ENCODE measurements around the gene PIH1D1.
A peak's percentile ranks its signal among the peaks of the same experiment; 100 is the strongest.

PIH1D1 gene

DNA sequence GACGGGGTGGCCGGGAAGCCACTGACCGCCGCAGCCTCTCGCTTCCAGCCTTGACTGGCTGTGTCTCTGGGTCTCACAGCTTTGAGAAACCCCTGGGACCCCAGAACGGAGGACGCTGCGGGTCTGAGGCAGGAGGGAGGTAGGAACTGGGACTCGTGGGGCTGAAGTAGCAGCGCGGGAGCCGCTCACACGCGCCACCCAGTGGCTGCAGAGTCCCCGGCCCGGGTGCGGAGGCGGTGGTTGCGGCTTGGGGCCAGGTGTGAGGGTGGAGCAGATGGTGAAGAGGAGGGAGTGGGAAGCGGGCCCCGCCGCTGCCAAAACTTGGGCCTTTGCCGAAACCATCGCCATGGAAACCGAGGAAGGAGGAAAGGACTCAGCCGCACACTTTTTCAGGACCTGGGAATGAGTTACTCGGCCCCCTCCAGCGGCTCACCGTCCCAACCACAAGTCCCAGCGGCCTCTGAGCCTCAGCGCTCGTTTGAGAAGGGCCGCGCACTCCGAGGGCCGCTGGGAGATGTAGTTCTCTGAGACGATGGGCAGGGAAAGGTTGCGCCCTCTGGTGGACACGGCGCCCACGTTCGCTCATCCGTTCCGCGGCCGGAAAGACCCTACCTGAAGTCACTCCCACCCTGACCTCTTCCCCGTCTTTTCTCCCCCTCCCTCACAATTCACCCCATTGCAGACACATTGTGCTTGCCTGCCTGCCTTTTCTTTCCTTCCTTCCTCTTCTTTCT is 8.1 kb downstream of the PIH1D1 start (continued):
- no peak for TF ChIP-seq YY1 (tag by site-specific recombination; IDR thresholded peaks at IDR 0.05)
- no peak; the same call in 1 of the 2 replicates for TF ChIP-seq ZNF561 (tag by site-specific recombination; IDR thresholded peaks at IDR 0.05; ENCODE audit: borderline replicate concordance)
- peak; percentile 48; the same call in 1 of the 2 replicates for TF ChIP-seq ZNF777 (tag by site-specific recombination; IDR thresholded peaks at IDR 0.05; ENCODE audit: borderline replicate concordance)
- TF ChIP-seq, protein P1, sequence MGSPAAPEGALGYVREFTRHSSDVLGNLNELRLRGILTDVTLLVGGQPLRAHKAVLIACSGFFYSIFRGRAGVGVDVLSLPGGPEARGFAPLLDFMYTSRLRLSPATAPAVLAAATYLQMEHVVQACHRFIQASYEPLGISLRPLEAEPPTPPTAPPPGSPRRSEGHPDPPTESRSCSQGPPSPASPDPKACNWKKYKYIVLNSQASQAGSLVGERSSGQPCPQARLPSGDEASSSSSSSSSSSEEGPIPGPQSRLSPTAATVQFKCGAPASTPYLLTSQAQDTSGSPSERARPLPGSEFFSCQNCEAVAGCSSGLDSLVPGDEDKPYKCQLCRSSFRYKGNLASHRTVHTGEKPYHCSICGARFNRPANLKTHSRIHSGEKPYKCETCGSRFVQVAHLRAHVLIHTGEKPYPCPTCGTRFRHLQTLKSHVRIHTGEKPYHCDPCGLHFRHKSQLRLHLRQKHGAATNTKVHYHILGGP (tag by site-specific recombination; IDR thresholded peaks at IDR 0.05), result no peak
- peak; percentile 100 for TF ChIP-seq ZFHX2 (tag by site-specific recombination; conservative IDR thresholded peaks at IDR 0.05)
- peak; percentile 99 for TF ChIP-seq EGR2 (tag by site-specific recombination; IDR thresholded peaks at IDR 0.05; ENCODE audit: low read depth)
- peak; percentile 62 for TF ChIP-seq BCL11A (tag by site-specific recombination; IDR thresholded peaks at IDR 0.05; ENCODE audit: low read depth)
- TF ChIP-seq GLIS2 (tag by site-specific recombination; IDR thresholded peaks at IDR 0.05), result peak; percentile 89
- no peak for TF ChIP-seq ZNF776 (tag by site-specific recombination; IDR thresholded peaks at IDR 0.05; ENCODE audit: borderline replicate concordance)
- TF ChIP-seq, protein P2, sequence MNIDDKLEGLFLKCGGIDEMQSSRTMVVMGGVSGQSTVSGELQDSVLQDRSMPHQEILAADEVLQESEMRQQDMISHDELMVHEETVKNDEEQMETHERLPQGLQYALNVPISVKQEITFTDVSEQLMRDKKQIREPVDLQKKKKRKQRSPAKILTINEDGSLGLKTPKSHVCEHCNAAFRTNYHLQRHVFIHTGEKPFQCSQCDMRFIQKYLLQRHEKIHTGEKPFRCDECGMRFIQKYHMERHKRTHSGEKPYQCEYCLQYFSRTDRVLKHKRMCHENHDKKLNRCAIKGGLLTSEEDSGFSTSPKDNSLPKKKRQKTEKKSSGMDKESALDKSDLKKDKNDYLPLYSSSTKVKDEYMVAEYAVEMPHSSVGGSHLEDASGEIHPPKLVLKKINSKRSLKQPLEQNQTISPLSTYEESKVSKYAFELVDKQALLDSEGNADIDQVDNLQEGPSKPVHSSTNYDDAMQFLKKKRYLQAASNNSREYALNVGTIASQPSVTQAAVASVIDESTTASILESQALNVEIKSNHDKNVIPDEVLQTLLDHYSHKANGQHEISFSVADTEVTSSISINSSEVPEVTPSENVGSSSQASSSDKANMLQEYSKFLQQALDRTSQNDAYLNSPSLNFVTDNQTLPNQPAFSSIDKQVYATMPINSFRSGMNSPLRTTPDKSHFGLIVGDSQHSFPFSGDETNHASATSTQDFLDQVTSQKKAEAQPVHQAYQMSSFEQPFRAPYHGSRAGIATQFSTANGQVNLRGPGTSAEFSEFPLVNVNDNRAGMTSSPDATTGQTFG (tag by site-specific recombination; IDR thresholded peaks at IDR 0.05; ENCODE audit: borderline replicate concordance), result 0 out of 2 replicates have a peak, but pooled peaks have one; percentile 9
- no peak; the same call in 1 of the 2 replicates for TF ChIP-seq GLI4 (tag by site-specific recombination; IDR thresholded peaks at IDR 0.05)
- TF ChIP-seq ZFP37 (tag by site-specific recombination; IDR thresholded peaks at IDR 0.05), result peak; percentile 90
- TF ChIP-seq ZNF2 (tag by site-specific recombination; IDR thresholded peaks at IDR 0.05), result peak; percentile 88
- TF ChIP-seq ZFP69B (tag by site-specific recombination; IDR thresholded peaks at IDR 0.05), result peak; percentile 89
- TF ChIP-seq ZNF341 (tag by site-specific recombination; IDR thresholded peaks at IDR 0.05; ENCODE audit: low read depth), result peak; percentile 70
- no peak for TF ChIP-seq FEZF1 (tag by site-specific recombination; IDR thresholded peaks at IDR 0.05)
- TF ChIP-seq ZNF10 (tag by site-specific recombination; IDR thresholded peaks at IDR 0.05), result 0 out of 2 replicates have a peak, but pooled peaks have one; percentile 45
- TF ChIP-seq, protein P3, sequence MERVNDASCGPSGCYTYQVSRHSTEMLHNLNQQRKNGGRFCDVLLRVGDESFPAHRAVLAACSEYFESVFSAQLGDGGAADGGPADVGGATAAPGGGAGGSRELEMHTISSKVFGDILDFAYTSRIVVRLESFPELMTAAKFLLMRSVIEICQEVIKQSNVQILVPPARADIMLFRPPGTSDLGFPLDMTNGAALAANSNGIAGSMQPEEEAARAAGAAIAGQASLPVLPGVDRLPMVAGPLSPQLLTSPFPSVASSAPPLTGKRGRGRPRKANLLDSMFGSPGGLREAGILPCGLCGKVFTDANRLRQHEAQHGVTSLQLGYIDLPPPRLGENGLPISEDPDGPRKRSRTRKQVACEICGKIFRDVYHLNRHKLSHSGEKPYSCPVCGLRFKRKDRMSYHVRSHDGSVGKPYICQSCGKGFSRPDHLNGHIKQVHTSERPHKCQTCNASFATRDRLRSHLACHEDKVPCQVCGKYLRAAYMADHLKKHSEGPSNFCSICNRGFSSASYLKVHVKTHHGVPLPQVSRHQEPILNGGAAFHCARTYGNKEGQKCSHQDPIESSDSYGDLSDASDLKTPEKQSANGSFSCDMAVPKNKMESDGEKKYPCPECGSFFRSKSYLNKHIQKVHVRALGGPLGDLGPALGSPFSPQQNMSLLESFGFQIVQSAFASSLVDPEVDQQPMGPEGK (tag by site-specific recombination; IDR thresholded peaks at IDR 0.05), result peak; percentile 87
- no peak for TF ChIP-seq RBAK (tag by site-specific recombination; IDR thresholded peaks at IDR 0.05)
- TF ChIP-seq, protein P4, sequence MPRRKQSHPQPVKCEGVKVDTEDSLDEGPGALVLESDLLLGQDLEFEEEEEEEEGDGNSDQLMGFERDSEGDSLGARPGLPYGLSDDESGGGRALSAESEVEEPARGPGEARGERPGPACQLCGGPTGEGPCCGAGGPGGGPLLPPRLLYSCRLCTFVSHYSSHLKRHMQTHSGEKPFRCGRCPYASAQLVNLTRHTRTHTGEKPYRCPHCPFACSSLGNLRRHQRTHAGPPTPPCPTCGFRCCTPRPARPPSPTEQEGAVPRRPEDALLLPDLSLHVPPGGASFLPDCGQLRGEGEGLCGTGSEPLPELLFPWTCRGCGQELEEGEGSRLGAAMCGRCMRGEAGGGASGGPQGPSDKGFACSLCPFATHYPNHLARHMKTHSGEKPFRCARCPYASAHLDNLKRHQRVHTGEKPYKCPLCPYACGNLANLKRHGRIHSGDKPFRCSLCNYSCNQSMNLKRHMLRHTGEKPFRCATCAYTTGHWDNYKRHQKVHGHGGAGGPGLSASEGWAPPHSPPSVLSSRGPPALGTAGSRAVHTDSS (tag by site-specific recombination; IDR thresholded peaks at IDR 0.05), result peak; percentile 84
- TF ChIP-seq, protein P5, sequence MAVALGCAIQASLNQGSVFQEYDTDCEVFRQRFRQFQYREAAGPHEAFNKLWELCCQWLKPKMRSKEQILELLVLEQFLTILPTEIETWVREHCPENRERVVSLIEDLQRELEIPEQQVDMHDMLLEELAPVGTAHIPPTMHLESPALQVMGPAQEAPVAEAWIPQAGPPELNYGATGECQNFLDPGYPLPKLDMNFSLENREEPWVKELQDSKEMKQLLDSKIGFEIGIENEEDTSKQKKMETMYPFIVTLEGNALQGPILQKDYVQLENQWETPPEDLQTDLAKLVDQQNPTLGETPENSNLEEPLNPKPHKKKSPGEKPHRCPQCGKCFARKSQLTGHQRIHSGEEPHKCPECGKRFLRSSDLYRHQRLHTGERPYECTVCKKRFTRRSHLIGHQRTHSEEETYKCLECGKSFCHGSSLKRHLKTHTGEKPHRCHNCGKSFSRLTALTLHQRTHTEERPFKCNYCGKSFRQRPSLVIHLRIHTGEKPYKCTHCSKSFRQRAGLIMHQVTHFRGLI (tag by site-specific recombination; IDR thresholded peaks at IDR 0.05), result peak; percentile 21; the same call in 1 of the 2 replicates
- TF ChIP-seq, protein P6, sequence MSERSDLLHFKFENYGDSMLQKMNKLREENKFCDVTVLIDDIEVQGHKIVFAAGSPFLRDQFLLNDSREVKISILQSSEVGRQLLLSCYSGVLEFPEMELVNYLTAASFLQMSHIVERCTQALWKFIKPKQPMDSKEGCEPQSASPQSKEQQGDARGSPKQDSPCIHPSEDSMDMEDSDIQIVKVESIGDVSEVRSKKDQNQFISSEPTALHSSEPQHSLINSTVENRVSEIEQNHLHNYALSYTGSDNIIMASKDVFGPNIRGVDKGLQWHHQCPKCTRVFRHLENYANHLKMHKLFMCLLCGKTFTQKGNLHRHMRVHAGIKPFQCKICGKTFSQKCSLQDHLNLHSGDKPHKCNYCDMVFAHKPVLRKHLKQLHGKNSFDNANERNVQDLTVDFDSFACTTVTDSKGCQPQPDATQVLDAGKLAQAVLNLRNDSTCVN (tag by site-specific recombination; optimal IDR thresholded peaks at IDR 0.05), result peak; percentile 81
- TF ChIP-seq, protein P7, sequence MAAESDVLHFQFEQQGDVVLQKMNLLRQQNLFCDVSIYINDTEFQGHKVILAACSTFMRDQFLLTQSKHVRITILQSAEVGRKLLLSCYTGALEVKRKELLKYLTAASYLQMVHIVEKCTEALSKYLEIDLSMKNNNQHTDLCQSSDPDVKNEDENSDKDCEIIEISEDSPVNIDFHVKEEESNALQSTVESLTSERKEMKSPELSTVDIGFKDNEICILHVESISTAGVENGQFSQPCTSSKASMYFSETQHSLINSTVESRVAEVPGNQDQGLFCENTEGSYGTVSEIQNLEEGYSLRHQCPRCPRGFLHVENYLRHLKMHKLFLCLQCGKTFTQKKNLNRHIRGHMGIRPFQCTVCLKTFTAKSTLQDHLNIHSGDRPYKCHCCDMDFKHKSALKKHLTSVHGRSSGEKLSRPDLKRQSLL (tag by site-specific recombination; IDR thresholded peaks at IDR 0.05), result 0 out of 2 replicates have a peak, but pooled peaks have one; percentile 38
- TF ChIP-seq ZNF791 (tag by site-specific recombination; IDR thresholded peaks at IDR 0.05), result no peak
- TF ChIP-seq SP2 (tag by site-specific recombination; IDR thresholded peaks at IDR 0.05), result no peak; the same call in 1 of the 2 replicates
- TF ChIP-seq, protein P8, sequence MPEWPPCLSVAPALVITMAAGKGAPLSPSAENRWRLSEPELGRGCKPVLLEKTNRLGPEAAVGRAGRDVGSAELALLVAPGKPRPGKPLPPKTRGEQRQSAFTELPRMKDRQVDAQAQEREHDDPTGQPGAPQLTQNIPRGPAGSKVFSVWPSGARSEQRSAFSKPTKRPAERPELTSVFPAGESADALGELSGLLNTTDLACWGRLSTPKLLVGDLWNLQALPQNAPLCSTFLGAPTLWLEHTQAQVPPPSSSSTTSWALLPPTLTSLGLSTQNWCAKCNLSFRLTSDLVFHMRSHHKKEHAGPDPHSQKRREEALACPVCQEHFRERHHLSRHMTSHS (tag by site-specific recombination; IDR thresholded peaks at IDR 0.05), result no peak
- TF ChIP-seq ZNF138 (tag by site-specific recombination; IDR thresholded peaks at IDR 0.05; ENCODE audit: borderline replicate concordance), result no peak
